ENCODE data around the gene LARGE1. TPM values are rescaled to one million over a fixed set of nuclear protein-coding genes. Genes with fewer than 3 reads are reported as not detected.

LARGE1 gene
- total RNA-seq, 1 experiment from 2014 or later: 8.6 TPM

- no peak for DNase-seq (ENCODE audit: low read depth)
These were observed 658.6 kb downstream of the LARGE1 start for GRCh38 chr22:33261699-33262098.

GRCh38 chr22:33260498-33260897, 659.8 kb downstream of the LARGE1 start:
- DNase-seq (ENCODE audit: low read depth): no peak

GRCh38 chr22:33255791-33256190, 664.5 kb downstream of the LARGE1 start:
- DNase-seq (ENCODE audit: low read depth): no peak

GRCh38 chr22:33248948-33249347, 671.3 kb downstream of the LARGE1 start:
- DNase-seq (ENCODE audit: low read depth): no peak

- DNase-seq (ENCODE audit: low read depth): no peak
These were observed 672.5 kb downstream of the LARGE1 start for GRCh38 chr22:33247758-33248157.

GRCh38 chr22:33242078-33242477, 678.2 kb downstream of the LARGE1 start:
- no peak for DNase-seq (ENCODE audit: low read depth)

- no peak for DNase-seq (ENCODE audit: low read depth)
These were observed 679.3 kb downstream of the LARGE1 start for GRCh38 chr22:33240888-33241475.

GRCh38 chr22:33232071-33232470, 688.2 kb downstream of the LARGE1 start:
- no peak for DNase-seq (ENCODE audit: low read depth)

GRCh38 chr22:33227791-33228190, 692.5 kb downstream of the LARGE1 start:
- DNase-seq (ENCODE audit: low read depth): no peak

GRCh38 chr22:33224841-33225240, 695.4 kb downstream of the LARGE1 start:
- no peak for DNase-seq (ENCODE audit: low read depth)

Measured in LHCN-M2 (cell line).